HG02981 (cell line): ENCODE data around the gene VPS11.
A peak's percentile ranks its signal among the peaks of the same experiment; 100 is the strongest.

ENCODE experiments used
- ATAC-seq: cut with Tn5 transposase; IDR thresholded peaks from one replicate; pipeline ENCODE4 v1.9.1; 2021; ENCODE audit warnings: mild to moderate bottlenecking, moderate library complexity; ENCODE audit not compliant: unreplicated experiment

VPS11 gene

DNA sequence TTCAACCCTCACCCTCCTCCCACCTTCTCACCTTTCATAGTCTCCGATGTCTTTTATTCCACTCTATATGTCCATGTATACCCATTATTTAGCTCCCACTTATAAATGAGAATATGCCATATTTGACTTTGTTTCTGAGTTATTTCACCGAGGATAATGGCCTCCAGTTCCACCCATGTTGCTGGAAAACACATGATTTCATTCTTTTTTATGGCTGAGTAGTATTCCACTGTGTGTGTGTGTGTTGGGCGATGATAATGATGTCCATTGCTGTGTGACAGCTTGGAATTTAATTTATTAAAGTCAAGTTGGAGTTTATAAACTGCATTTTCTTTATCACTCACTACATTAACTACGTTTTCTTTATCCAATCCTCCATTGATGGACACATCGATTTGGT lies 50.6 kb downstream of the VPS11 start:
- no peak for ATAC-seq

DNA sequence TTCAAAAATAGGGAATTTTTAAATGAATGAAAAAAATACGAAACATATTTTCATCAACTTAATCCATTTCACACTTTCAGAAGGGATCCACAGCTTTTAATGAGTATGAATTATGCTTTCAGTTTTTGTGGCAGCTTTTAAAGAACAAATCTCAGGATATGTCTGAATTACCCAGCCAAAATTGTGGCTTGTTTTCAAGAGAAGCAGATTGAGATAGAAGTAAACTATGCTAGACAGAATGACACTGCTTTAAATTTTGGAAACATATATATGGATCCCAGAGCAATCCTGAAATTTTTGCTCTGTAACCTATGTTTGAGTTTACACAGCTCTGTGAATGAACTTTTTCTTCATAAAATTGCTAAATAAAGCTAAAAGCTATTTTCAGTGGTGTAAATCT lies 51.3 kb downstream of the VPS11 start:
- ATAC-seq = no peak

- ATAC-seq = no peak
Observed at GRCh38 chr11:119120639-119121007, 53.0 kb downstream of the VPS11 start.

DNA sequence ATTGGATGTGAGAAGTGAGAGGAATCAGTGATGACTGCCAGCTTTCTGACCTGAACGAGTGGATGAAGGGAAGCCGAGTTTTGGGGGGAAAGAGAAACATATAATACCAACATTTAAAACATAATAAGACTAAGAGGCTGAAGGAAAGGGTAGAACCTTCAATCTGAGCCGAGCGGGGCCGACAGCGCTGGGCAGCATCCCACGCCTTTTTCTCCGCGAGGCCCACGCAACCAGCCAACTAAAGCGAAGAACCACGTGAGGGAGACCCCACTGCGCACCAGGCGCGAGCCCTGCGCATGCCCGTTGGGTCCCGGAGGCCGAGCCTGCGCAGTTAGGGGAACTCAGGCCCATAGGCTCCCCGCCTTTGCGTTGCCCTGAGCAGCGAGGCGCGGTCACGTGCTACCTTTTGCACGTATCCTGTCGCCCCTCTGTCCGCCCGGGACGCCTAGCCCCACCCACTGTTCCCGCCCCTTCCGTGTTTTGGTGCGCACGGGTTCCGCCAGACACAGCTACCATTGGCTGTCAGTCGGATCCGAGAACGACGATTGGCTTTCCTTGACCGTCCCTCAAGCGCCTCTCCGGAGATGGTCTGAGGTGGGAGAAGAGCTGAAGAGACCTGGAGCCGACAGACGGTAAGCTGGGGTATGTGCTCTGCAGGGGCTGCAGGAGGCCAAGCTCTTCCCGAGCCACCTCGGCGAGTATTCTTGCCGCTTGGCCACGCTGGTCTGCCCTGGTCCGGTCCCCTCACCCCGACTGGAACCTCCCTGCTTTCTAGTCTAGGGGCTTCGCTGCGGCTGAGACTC lies 53.6 kb downstream of the VPS11 start, which contains the start of gene HINFP:
HINFP (plus strand) TSS at position 573 of the 803 bp plus-strand sequence. CDS start 5,365 bp downstream, outside the sequence.
- peak; percentile 96 for ATAC-seq

- ATAC-seq = no peak
Observed at GRCh38 chr11:119121811-119122124, 54.1 kb downstream of the VPS11 start.

DNA sequence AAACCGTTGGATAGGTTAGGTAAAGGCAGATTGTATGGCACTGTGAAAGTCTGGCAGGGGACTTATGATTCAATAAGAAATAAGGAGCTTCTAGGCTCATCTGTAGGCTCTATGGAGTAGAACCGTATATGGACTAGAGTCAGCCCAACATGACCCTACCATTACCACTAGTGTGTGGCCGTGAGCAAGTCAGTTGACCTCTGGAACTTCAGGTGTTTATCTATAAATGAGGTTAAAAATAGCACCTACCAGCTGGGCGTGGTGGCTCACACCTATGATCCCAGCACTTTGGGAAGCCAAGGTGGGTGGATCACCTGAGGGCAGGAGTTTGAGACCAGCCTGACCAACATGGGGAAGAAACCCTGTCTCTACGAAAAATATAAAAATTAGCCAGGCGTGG lies 58.2 kb downstream of the VPS11 start:
- ATAC-seq = no peak

- ATAC-seq = no peak
Observed at GRCh38 chr11:119126675-119127268, 59.2 kb downstream of the VPS11 start.

DNA sequence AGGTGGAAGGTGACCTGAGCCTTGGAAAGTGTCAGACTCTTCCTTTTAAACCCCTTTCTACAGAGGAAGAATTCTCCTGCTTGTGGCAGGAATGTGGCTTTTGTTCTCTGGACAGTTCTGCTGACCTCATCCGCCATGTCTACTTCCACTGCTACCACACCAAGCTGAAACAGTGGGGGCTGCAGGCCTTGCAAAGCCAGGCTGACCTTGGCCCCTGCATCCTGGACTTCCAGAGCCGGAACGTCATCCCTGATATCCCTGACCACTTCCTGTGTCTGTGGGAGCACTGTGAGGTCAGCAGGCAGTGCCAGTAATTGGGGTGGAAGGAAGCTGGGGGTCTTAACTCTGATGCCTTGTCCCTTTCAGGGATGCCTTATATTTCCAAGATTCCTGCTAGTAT lies 63.0 kb downstream of the VPS11 start:
- ATAC-seq = no peak
